ENCODE measurements around the gene PRTG. TPM values are rescaled to one million over a fixed set of nuclear protein-coding genes. Genes with fewer than 3 reads are reported as not detected.

PRTG gene
- total and polyA plus RNA-seq, 2 experiments from 2014 or later: under 0.01 TPM; not detected in 1

DNA sequence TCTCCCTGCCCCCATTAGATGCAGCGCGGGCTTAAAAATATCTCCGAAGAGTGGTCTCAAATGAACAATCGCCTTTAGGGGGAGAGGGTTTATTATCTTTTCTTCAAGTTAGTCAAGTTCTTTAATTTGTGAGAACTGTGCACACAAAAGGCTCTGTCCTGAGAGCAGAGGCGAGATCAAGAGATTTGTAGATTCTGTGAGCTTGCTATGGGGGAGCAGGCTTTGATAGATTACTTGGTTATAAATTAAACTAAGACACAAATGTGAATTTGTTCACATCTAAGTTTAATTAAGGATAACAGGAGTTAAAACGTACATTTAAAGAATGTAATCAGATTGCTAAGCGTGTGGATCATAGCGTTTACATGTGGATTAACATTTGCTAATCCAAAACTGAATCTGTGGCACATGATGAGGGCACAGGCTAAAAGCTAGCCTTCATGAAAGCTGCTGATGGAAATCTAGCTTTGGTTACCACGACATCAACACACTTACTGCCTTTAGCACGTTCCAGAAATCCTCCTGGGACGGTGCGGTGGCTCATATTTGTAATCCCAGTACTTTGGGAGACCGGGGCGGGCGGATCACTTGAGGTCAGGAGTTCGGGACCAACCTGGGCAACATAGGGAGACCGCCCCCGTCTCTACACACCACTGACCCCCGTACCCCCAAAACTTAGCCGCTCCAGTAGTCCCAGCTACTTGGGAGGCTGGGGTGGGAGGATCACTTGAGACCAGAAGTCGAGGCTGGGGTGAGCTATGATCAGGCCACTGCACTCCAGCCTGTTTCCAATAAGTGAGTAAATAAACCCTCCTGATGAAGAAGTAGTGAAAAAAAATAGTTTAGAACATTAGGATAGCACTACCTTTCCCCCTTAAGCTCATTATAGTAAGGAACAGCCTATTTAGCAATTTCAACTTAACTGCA is 1.0 kb upstream of the PRTG start:
- peaks cover 6% of the 10 kb centered on the region; the same call in 1 of the 2 replicates for H3K4me1 ChIP-seq (ENCODE audit: insufficient read depth)
- no peak overlapping the region for H3K27ac ChIP-seq
- no peaks in the 10 kb centered on the region for H3K36me3 ChIP-seq (ENCODE audit: low read depth)
- no peaks in the 10 kb centered on the region for H4K20me1 ChIP-seq (ENCODE audit: insufficient read depth)
- no peak for DNase-seq
- in situ Hi-C loops (cut with MboI): no loop called here
- H3K9ac ChIP-seq: no peak overlapping the region
- no peaks in the 10 kb centered on the region for H3K79me2 ChIP-seq (ENCODE audit: insufficient read depth)
- no peaks in the 10 kb centered on the region for H3K9me3 ChIP-seq (ENCODE audit: low read depth)
- peaks cover 56% of the 10 kb centered on the region for H3K27me3 ChIP-seq (replicated peaks; ENCODE audit: insufficient read depth)
- 0 out of 2 replicates have a peak overlapping the region, but pooled peaks have one; percentile 13 for H2AFZ ChIP-seq
- TF ChIP-seq EZH2 (IDR thresholded peaks at IDR 0.05; ENCODE audit: insufficient read depth, poor library complexity, severe bottlenecking): no peak
- no peak for TF ChIP-seq EZH2phosphoT487 (IDR thresholded peaks at IDR 0.05; ENCODE audit: insufficient read depth, low read depth)
- H3K9me2 ChIP-seq (ENCODE audit: insufficient read depth): no peaks in the 10 kb centered on the region
- H3F3A ChIP-seq (ENCODE audit: insufficient read depth): no peaks in the 10 kb centered on the region
- no peak overlapping the region for H3K4me2 ChIP-seq (ENCODE audit: unreplicated experiment)
- H3K4me3 ChIP-seq: no peak overlapping the region
- WGBS, 2 experiments (ENCODE audit: low coverage in 1 of 2, low lambda C conversion rate in 2 of 2, missing lambda C conversion rate in 2 of 2): 57 to 59% methylated on average over 21 of the region's 21 CpGs

DNA sequence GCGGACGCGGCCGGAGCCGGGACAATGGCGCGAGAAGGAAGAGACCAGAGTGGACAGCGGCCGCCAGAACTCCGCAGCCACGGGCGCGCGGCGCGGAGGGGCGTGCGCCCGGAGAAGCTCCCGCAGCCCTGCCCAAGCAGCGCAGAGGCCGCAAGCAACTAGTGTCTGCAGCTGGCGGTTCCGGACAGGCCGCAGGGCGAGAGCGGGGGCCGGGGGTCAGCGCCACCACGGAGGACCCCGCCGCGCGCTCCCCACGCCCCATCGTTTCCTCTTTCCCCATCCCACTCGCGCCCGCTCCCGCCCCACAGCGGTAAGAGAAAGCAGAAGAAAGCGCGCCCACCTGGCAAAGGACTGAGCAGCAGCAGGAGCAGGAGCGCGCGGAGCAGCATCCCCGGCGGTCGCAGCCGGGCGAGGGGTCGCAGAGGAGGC is 440 bp downstream of the PRTG start:
- Histone ChIP-seq H3K27me3 (replicated peaks; ENCODE audit: insufficient read depth) (peaks cover 58% of the 10 kb centered on the region), H3K27ac (no peak overlapping the region), H3K36me3 (ENCODE audit: low read depth) (no peaks in the 10 kb centered on the region), H3K4me1 (ENCODE audit: insufficient read depth) (peaks cover 6% of the 10 kb centered on the region; the same call in 1 of the 2 replicates), H3K9me2 (ENCODE audit: insufficient read depth) (no peaks in the 10 kb centered on the region), H3K9me3 (ENCODE audit: low read depth) (no peaks in the 10 kb centered on the region), H3K79me2 (ENCODE audit: insufficient read depth) (no peaks in the 10 kb centered on the region), H4K20me1 (ENCODE audit: insufficient read depth) (no peaks in the 10 kb centered on the region), H2AFZ (peak overlapping the region; percentile 83), H3F3A (ENCODE audit: insufficient read depth) (no peaks in the 10 kb centered on the region), H3K4me2 (ENCODE audit: unreplicated experiment) (peak overlapping the region; percentile 91), H3K4me3 (peak overlapping the region; percentile 70), H3K9ac (peak overlapping the region; percentile 38)
- DNase-seq: peak; percentile 48
- TF ChIP-seq EZH2phosphoT487 (IDR thresholded peaks at IDR 0.05; ENCODE audit: insufficient read depth, low read depth) (no peak), EZH2 (IDR thresholded peaks at IDR 0.05; ENCODE audit: insufficient read depth, poor library complexity, severe bottlenecking) (no peak)
- in situ Hi-C loops (cut with MboI): no loop called here
- WGBS, 2 experiments (ENCODE audit: low coverage in 1 of 2, low lambda C conversion rate in 2 of 2, missing lambda C conversion rate in 2 of 2): 2 to 4% methylated on average over 20 to 49 of the region's 52 CpGs

DNA sequence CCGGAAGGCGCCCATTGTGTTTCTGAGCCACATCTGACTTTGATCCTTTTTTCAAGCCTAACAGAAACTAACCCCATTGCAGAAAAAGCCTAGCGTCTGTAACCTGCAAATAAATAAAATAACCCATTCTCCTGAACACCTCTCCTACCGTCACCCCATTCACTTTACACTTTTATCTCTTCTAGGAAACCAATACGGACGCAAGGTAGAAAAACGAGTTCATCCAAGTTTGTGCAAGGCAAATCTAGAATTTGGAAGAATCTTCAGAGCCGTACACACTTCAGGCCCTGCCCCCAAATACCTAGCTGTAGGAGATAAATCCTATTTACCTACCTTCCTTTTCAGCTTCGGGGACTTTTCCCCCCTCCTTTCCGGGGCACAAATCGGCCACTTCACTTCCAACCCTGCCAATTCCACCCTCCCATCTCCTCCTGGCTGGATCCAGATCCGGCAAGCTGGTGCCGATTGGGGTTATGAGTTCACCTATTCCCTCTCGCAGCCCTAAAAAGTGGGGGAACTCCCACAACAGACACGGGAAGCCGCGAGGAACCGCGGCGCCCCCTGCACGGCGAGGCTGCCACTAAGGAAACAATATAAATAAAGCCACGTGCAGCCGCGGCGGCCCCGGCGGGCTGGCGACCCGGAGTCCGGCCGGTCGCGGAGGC is 987 bp downstream of the PRTG start:
- peak overlapping the region; percentile 83 for H2AFZ ChIP-seq
- H3K27me3 ChIP-seq (replicated peaks; ENCODE audit: insufficient read depth): peaks cover 61% of the 10 kb centered on the region
- no peaks in the 10 kb centered on the region for H3K9me2 ChIP-seq (ENCODE audit: insufficient read depth)
- no peak for DNase-seq
- WGBS, 2 experiments (ENCODE audit: low coverage in 1 of 2, low lambda C conversion rate in 2 of 2, missing lambda C conversion rate in 2 of 2): 4 to 5% methylated on average over 34 of the region's 34 CpGs
- no peaks in the 10 kb centered on the region for H4K20me1 ChIP-seq (ENCODE audit: insufficient read depth)
- no peaks in the 10 kb centered on the region for H3K9me3 ChIP-seq (ENCODE audit: low read depth)
- in situ Hi-C loops (cut with MboI): no loop called here
- no peaks in the 10 kb centered on the region for H3F3A ChIP-seq (ENCODE audit: insufficient read depth)
- TF ChIP-seq EZH2phosphoT487 (IDR thresholded peaks at IDR 0.05; ENCODE audit: insufficient read depth, low read depth) (0 out of 2 replicates have a peak, but pooled peaks have one; percentile 73), EZH2 (IDR thresholded peaks at IDR 0.05; ENCODE audit: insufficient read depth, poor library complexity, severe bottlenecking) (peak; percentile 95)
- H3K4me3 ChIP-seq: peak overlapping the region; percentile 70
- H3K4me1 ChIP-seq (ENCODE audit: insufficient read depth): peaks cover 6% of the 10 kb centered on the region; the same call in 1 of the 2 replicates
- no peaks in the 10 kb centered on the region for H3K36me3 ChIP-seq (ENCODE audit: low read depth)
- H3K27ac ChIP-seq: no peak overlapping the region
- peak overlapping the region; percentile 38; the same call in 1 of the 2 replicates for H3K9ac ChIP-seq
- no peaks in the 10 kb centered on the region for H3K79me2 ChIP-seq (ENCODE audit: insufficient read depth)
- H3K4me2 ChIP-seq (ENCODE audit: unreplicated experiment): peak overlapping the region; percentile 91

All from GM23248 (cell line).